ENCODE measurements around the gene ZNF263. TPM values are rescaled to one million over a fixed set of nuclear protein-coding genes. Genes with fewer than 3 reads are reported as not detected.
"Not testable (repeated sequence)": the region's sequence is repeated elsewhere in the genome, so short reads cannot be mapped to it uniquely, and the experiment has no call there.

The ZNF263 gene
- total RNA-seq, 4 donors from 2014 or later = 23.3 to 66.7 (median 36.2) TPM

- no peak for TF ChIP-seq CTCF (IDR thresholded peaks at IDR 0.05)
- ATAC-seq (ENCODE audit: low FRiP score) = no peak
These were observed 16.3 kb upstream of the ZNF263 start for GRCh38 chr16:3266873-3267537.

GRCh38 chr16:3268294-3268693 is 15.0 kb upstream of the ZNF263 start:
- ATAC-seq (ENCODE audit: low FRiP score) (no peak), DNase-seq (ENCODE audit: low spot score) (no peak)
- no peak for TF ChIP-seq CTCF (IDR thresholded peaks at IDR 0.05)

More at GRCh38 chr16:3266873-3267537, 16.3 kb upstream of the ZNF263 start:
- no peak for DNase-seq (ENCODE audit: low spot score)

GRCh38 chr16:3270718-3271117 is 12.6 kb upstream of the ZNF263 start:
- DNase-seq (ENCODE audit: low spot score); ATAC-seq (ENCODE audit: low FRiP score): not testable (repeated sequence)

GRCh38 chr16:3271281-3271680 is 12.0 kb upstream of the ZNF263 start:
- ATAC-seq (ENCODE audit: low FRiP score); DNase-seq (ENCODE audit: low spot score): not testable (repeated sequence)

GRCh38 chr16:3274490-3274889 is 8.8 kb upstream of the ZNF263 start:
- DNase-seq (ENCODE audit: low spot score) (no peak), ATAC-seq (ENCODE audit: low FRiP score) (no peak)
- no peak for TF ChIP-seq CTCF (IDR thresholded peaks at IDR 0.05)

- no peak for ATAC-seq (ENCODE audit: low FRiP score)
- no peak for DNase-seq (ENCODE audit: low spot score)
- TF ChIP-seq CTCF (IDR thresholded peaks at IDR 0.05) = no peak
These were observed 8.3 kb upstream of the ZNF263 start for GRCh38 chr16:3274947-3275346.

GRCh38 chr16:3276679-3277078 is 6.6 kb upstream of the ZNF263 start:
- DNase-seq (ENCODE audit: low spot score) = no peak
- no peak for TF ChIP-seq CTCF (IDR thresholded peaks at IDR 0.05)
- ATAC-seq (ENCODE audit: low FRiP score) = no peak

- no peak for ATAC-seq (ENCODE audit: low FRiP score)
- no peak for DNase-seq (ENCODE audit: low spot score)
- TF ChIP-seq CTCF (IDR thresholded peaks at IDR 0.05) = no peak
These were observed 2.0 kb upstream of the ZNF263 start for GRCh38 chr16:3281222-3281820.
